Measurements from ENCODE around the gene DNLZ. TPM values are rescaled to one million over a fixed set of nuclear protein-coding genes. Genes with fewer than 3 reads are reported as not detected.
"Not testable (repeated sequence)": the region's sequence is repeated elsewhere in the genome, so short reads cannot be mapped to it uniquely, and the experiment has no call there.

The DNLZ gene
- total RNA-seq, 1 donor from 2014 or later, result 16.4 TPM

- DNase-seq (ENCODE audit: low spot score), result no peak
Measured at GRCh38 chr9:136359774-136360718, 3.5 kb downstream of the DNLZ start.

- no peak for DNase-seq (ENCODE audit: low spot score)
Measured at GRCh38 chr9:136358888-136359287, 4.7 kb downstream of the DNLZ start.

GRCh38 chr9:136358016-136358415 lies 5.5 kb downstream of the DNLZ start:
- DNase-seq (ENCODE audit: low spot score), result no peak

- DNase-seq (ENCODE audit: low spot score), result no peak
Measured at GRCh38 chr9:136357202-136357725, 6.3 kb downstream of the DNLZ start.

- no peak for DNase-seq (ENCODE audit: low spot score)
Measured at GRCh38 chr9:136355616-136356557, 7.7 kb downstream of the DNLZ start.

- DNase-seq (ENCODE audit: low spot score), result peak; percentile 46
Measured at GRCh38 chr9:136354592-136355085, 8.9 kb downstream of the DNLZ start.

GRCh38 chr9:136353757-136354488 lies 9.6 kb downstream of the DNLZ start:
- no peak for DNase-seq (ENCODE audit: low spot score)

GRCh38 chr9:136353088-136353487 lies 10.5 kb downstream of the DNLZ start:
- no peak for DNase-seq (ENCODE audit: low spot score)

GRCh38 chr9:136352682-136353081 lies 10.9 kb downstream of the DNLZ start:
- DNase-seq (ENCODE audit: low spot score), result no peak

GRCh38 chr9:136351868-136352267 lies 11.7 kb downstream of the DNLZ start:
- not testable (repeated sequence) for DNase-seq (ENCODE audit: low spot score)

- DNase-seq (ENCODE audit: low spot score), result no peak
Measured at GRCh38 chr9:136351252-136351800, 12.2 kb downstream of the DNLZ start.

- DNase-seq (ENCODE audit: low spot score), result no peak
Measured at GRCh38 chr9:136349546-136349945, 14.0 kb downstream of the DNLZ start.

GRCh38 chr9:136348691-136349090 lies 14.9 kb downstream of the DNLZ start:
- DNase-seq (ENCODE audit: low spot score), result no peak

- no peak for DNase-seq (ENCODE audit: low spot score)
Measured at GRCh38 chr9:136347472-136348256, 15.9 kb downstream of the DNLZ start.

GRCh38 chr9:136346927-136347465 lies 16.5 kb downstream of the DNLZ start:
- DNase-seq (ENCODE audit: low spot score), result no peak

- DNase-seq (ENCODE audit: low spot score), result no peak
Measured at GRCh38 chr9:136346157-136346481, 17.4 kb downstream of the DNLZ start.

- peak; percentile 45 for DNase-seq (ENCODE audit: low spot score)
Measured at GRCh38 chr9:136345281-136346156, 18.0 kb downstream of the DNLZ start.

- no peak for DNase-seq (ENCODE audit: low spot score)
Measured at GRCh38 chr9:136344544-136345280, 18.8 kb downstream of the DNLZ start.

All from mucosa of gallbladder (tissue), 1 donor.